Smooth muscle cell (in vitro differentiated cells): Measurements from ENCODE around the gene KRT78. TPM values are rescaled to one million over a fixed set of nuclear protein-coding genes. Genes with fewer than 3 reads are reported as not detected.

Experiments used
- DNase-seq: peaks from one replicate; lab custom pipeline; 2025; ENCODE audit not compliant: unreplicated experiment; lab: John Stamatoyannopoulos, UW
- H2AFZ ChIP-seq: fragments of 200-600 bp; sonication (generic); 2 replicates; pipeline ENCODE4 v1.6.0; 2016; ENCODE audit warnings: antibody characterized with exemption, low read depth, mild to moderate bottlenecking
- H3F3A ChIP-seq: fragments of 200-600 bp; sonication (generic); 2 replicates; pipeline ENCODE4 v1.6.0; 2017; ENCODE audit warnings: antibody characterized with exemption, low read depth
- H3K27ac ChIP-seq: fragments of 200-600 bp; sonication (generic); 2 replicates; pipeline ENCODE4 v1.5.1; 2016; ENCODE audit warnings: low read depth, mild to moderate bottlenecking
- H3K27me3 ChIP-seq: fragments of 200-600 bp; sonication (generic); 2 replicates; pipeline ENCODE4 v1.6.1; 2016; ENCODE audit warnings: low read depth, mild to moderate bottlenecking
- H3K36me3 ChIP-seq: fragments of 200-600 bp; sonication (generic); 2 replicates; pipeline ENCODE4 v1.5.1; 2016; ENCODE audit warnings: low read depth
- H3K4me1 ChIP-seq: fragments of 200-600 bp; sonication (generic); 2 replicates; pipeline ENCODE4 v1.5.1; 2016; ENCODE audit warnings: low read depth
- H3K4me2 ChIP-seq: fragments of 200-600 bp; sonication (generic); 2 replicates; pipeline ENCODE4 v1.6.0; 2016; ENCODE audit warnings: mild to moderate bottlenecking
- H3K4me3 ChIP-seq: fragments of 200-600 bp; sonication (generic); 2 replicates; pipeline ENCODE4 v1.5.1; 2016; ENCODE audit warnings: mild to moderate bottlenecking
- H3K79me2 ChIP-seq: fragments of 200-600 bp; sonication (generic); 2 replicates; pipeline ENCODE4 v1.6.0; 2016; ENCODE audit warnings: low read depth, mild to moderate bottlenecking
- H3K9ac ChIP-seq: fragments of 200-600 bp; sonication (generic); 2 replicates; pipeline ENCODE4 v1.6.0; 2016; ENCODE audit warnings: low read depth
- H3K9me3 ChIP-seq: fragments of 200-600 bp; sonication (generic); replicated peaks from 2 replicates; pipeline ENCODE4 v1.5.1; 2016; ENCODE audit warnings: low read depth
- H4K20me1 ChIP-seq: fragments of 200-600 bp; sonication (generic); 2 replicates; pipeline ENCODE4 v1.6.0; 2016; ENCODE audit warnings: low read depth
- CTCF ChIP-seq: fragments of 200-600 bp; sonication (generic); IDR thresholded peaks from 2 replicates; pipeline ENCODE4 v1.5.1; 2017; ENCODE audit warnings: borderline replicate concordance, mild to moderate bottlenecking, antibody characterized with exemption; ENCODE audit not compliant: insufficient read depth, poor library complexity, severe bottlenecking
- WGBS: methylation state at CpG from one replicate; pipeline ENCODE4 v1.1.7; 2016; ENCODE audit warnings: low lambda C conversion rate; 5-methylcytosine and 5-hydroxymethylcytosine counted together
- polyA plus RNA-seq: library from polyadenylated mRNA; unstranded; fragments of >200 nt; fragmentation: Nextera tagmentation; extraction: Ambion mirVana; gene quantifications from 2 replicates; pipeline ENCODE4 v1.2.1, GENCODE V29; 2016
- total RNA-seq: library from RNA; depleted of rRNA; stranded (reverse); fragments of >200 nt; gene quantifications from 2 replicates; pipeline ENCODE4 v1.2.3, GENCODE V29; 2014

KRT78 gene
- total and polyA plus RNA-seq, 2 experiments from 2014 or later = 1.6 to 2.7 TPM

GRCh38 chr12:52834727-52835001 is 14.1 kb downstream of the KRT78 start:
- H3K9me3 ChIP-seq = no peaks in the 10 kb centered on the region
- peak overlapping the region; percentile 97 for H3K27ac ChIP-seq
- DNase-seq = no peak
- H4K20me1 ChIP-seq = no peaks in the 10 kb centered on the region
- H2AFZ ChIP-seq = no peak overlapping the region
- no peak for TF ChIP-seq CTCF
- peaks cover 4% of the 10 kb centered on the region for H3F3A ChIP-seq
- no peaks in the 10 kb centered on the region for H3K27me3 ChIP-seq
- no peaks in the 10 kb centered on the region for H3K79me2 ChIP-seq
- peaks cover 16% of the 10 kb centered on the region for H3K4me1 ChIP-seq
- H3K4me2 ChIP-seq = no peak overlapping the region
- H3K4me3 ChIP-seq = no peak overlapping the region
- no peak overlapping the region for H3K9ac ChIP-seq
- no peaks in the 10 kb centered on the region for H3K36me3 ChIP-seq
- 91% methylated on average over 4 of the region's 4 CpGs for WGBS

- no peak within 1 kb of the TSS for H3K4me3 ChIP-seq
- no peak within 1 kb of the TSS for H3K4me2 ChIP-seq
- no peaks in the 10 kb centered on the region for H3K9me3 ChIP-seq
- WGBS = 94% methylated on average over 22 of the region's 22 CpGs
- peak within 1 kb of the TSS; percentile 67 for H3K9ac ChIP-seq
- DNase-seq = no peak
- no peaks in the 10 kb centered on the region for H4K20me1 ChIP-seq
- H3K27ac ChIP-seq = peak within 1 kb of the TSS; percentile 97
- peaks cover 16% of the 10 kb centered on the region for H3K4me1 ChIP-seq
- no peaks in the 10 kb centered on the region for H3K27me3 ChIP-seq
- no peak for TF ChIP-seq CTCF
- no peaks in the 10 kb centered on the region for H3K36me3 ChIP-seq
- peaks cover 4% of the 10 kb centered on the region for H3F3A ChIP-seq
- H3K79me2 ChIP-seq = no peaks in the 10 kb centered on the region
- no peak within 1 kb of the TSS for H2AFZ ChIP-seq
These were observed 14.7 kb downstream of the KRT78 start, which contains the start of gene KRT79 for GRCh38 chr12:52833922-52834726. Gene KRT79, minus strand, starts transcription at chr12:52834311. Its CDS starts 51 bp downstream, at chr12:52834260.

- H3K9me3 ChIP-seq = no peaks in the 10 kb centered on the region
- H3K27me3 ChIP-seq = no peaks in the 10 kb centered on the region
- no peak overlapping the region for H3K27ac ChIP-seq
- H3K36me3 ChIP-seq = no peaks in the 10 kb centered on the region
- peaks cover 4% of the 10 kb centered on the region for H3F3A ChIP-seq
- TF ChIP-seq CTCF = no peak
- H3K79me2 ChIP-seq = no peaks in the 10 kb centered on the region
- H3K4me3 ChIP-seq = no peak overlapping the region
- 92% methylated on average over 20 of the region's 20 CpGs for WGBS
- no peaks in the 10 kb centered on the region for H4K20me1 ChIP-seq
- no peak for DNase-seq
- no peak overlapping the region for H3K9ac ChIP-seq
- no peak overlapping the region for H2AFZ ChIP-seq
- H3K4me2 ChIP-seq = no peak overlapping the region
- H3K4me1 ChIP-seq = peaks cover 22% of the 10 kb centered on the region
These were observed 15.5 kb downstream of the KRT78 start for GRCh38 chr12:52832985-52833905.
